Endodermal cell (in vitro differentiated cells): ENCODE measurements around the gene CCDC82. TPM values are rescaled to one million over a fixed set of nuclear protein-coding genes. Genes with fewer than 3 reads are reported as not detected.
A peak's percentile ranks its signal among the peaks of the same experiment; 100 is the strongest.

Experiments
- DNase-seq: peaks from one replicate; pipeline ENCODE4 v3.0.0-alpha.2; 2017
- H3K27ac ChIP-seq: 2 replicates; pipeline ENCODE4 v1.5.1; 2013; ENCODE audit warnings: mild to moderate bottlenecking, low read depth, low read length, moderate library complexity
- H3K27me3 ChIP-seq: 2 replicates; pipeline ENCODE4 v1.6.1; 2013; ENCODE audit warnings: mild to moderate bottlenecking, low read length, moderate library complexity; ENCODE audit not compliant: insufficient read depth, control insufficient read depth, poor library complexity, severe bottlenecking
- H3K36me3 ChIP-seq: 2 replicates; pipeline ENCODE4 v1.7.0; 2013; ENCODE audit warnings: mild to moderate bottlenecking, low read length, moderate library complexity; ENCODE audit not compliant: control insufficient read depth, insufficient read depth
- H3K4me1 ChIP-seq: one replicate; pipeline ENCODE4 v1.7.0; 2013; ENCODE audit warnings: low read length; ENCODE audit not compliant: control insufficient read depth, insufficient read depth
- H3K4me3 ChIP-seq: 2 replicates; pipeline ENCODE4 v1.5.1; 2013; ENCODE audit warnings: mild to moderate bottlenecking, low read length, moderate library complexity
- H3K9ac ChIP-seq: 2 replicates; pipeline ENCODE4 v1.6.1; 2013; ENCODE audit warnings: mild to moderate bottlenecking, low read length, moderate library complexity; ENCODE audit not compliant: poor library complexity, severe bottlenecking; ENCODE audit errors: extremely low read depth
- H3K9me3 ChIP-seq: 2 replicates; pipeline ENCODE4 v1.6.1; 2013; ENCODE audit warnings: mild to moderate bottlenecking, low read length, moderate library complexity; ENCODE audit not compliant: control insufficient read depth
- H3K27ac Mint-ChIP-seq: 2 replicates; pipeline ENCODE4 v1.8.0; 2020; ENCODE audit warnings: mixed read lengths
- H3K27me3 Mint-ChIP-seq: 2 replicates; pipeline ENCODE4 v1.8.0; 2021; ENCODE audit warnings: mild to moderate bottlenecking, mixed read lengths; ENCODE audit not compliant: insufficient read depth
- H3K36me3 Mint-ChIP-seq: 2 replicates; pipeline ENCODE4 v1.8.0; 2020; ENCODE audit warnings: low read depth, mixed read lengths
- H3K4me1 Mint-ChIP-seq: 2 replicates; pipeline ENCODE4 v1.8.0; 2020; ENCODE audit warnings: mixed read lengths
- H3K4me3 Mint-ChIP-seq: 2 replicates; pipeline ENCODE4 v1.8.0; 2020; ENCODE audit warnings: mild to moderate bottlenecking, moderate library complexity, mixed read lengths
- H3K9me3 Mint-ChIP-seq: 2 replicates; pipeline ENCODE4 v1.8.0; 2020; ENCODE audit warnings: mild to moderate bottlenecking, mixed read lengths
- whole genome bisulfite sequencing, 2 experiments: methylation state at CpG; one replicate each; pipeline versions ENCODE4 v1.1.5 to v1.1.7; 2013; ENCODE audit warnings: missing lambda C conversion rate in 2 of 2, mixed read lengths in 1 of 2; ENCODE audit not compliant: insufficient coverage in 1 of 2, insufficient read length in 1 of 2; 5-methylcytosine and 5-hydroxymethylcytosine counted together
- total RNA-seq, 2 donors: library from RNA; stranded (reverse); fragmentation: NEBNext Ultra II Directional in 1 of 2; extraction: Animal tissue kit (Norgen Biotek cat#: 25700) in 1 of 2; gene quantifications; 2 replicates in 1 of 2; 3 replicates in 1 of 2; pipeline ENCODE4 v1.2.1, GENCODE V29; 2021
- TF ChIP-seq, protein P1 (sequence below): fragments of 200-600 bp; sonication (generic); conservative IDR thresholded peaks from 2 replicates; pipeline ENCODE4 v1.5.0; 2021; ENCODE audit warnings: antibody characterized with exemption, mild to moderate bottlenecking

CCDC82 gene
- total RNA-seq, 2 donors from 2014 or later, result 16.3 to 25.7 TPM

DNA sequence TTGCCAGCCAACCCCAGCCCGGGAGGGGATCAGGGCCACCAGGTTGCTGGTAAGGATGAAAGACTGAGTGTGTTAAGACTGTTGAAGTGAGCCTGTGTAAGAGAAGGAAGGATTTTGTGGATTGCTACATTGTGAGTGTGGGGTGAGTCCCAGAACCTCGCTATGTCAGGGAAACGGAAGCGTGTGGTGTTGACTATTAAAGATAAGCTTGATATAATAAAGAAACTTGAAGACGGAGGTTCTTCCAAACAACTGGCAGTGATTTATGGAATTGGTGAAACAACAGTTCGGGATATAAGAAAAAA, 728 bp upstream of the CCDC82 start:
- H3K9me3 Mint-ChIP-seq, result peaks cover 14% of the 10 kb centered on the region
- Histone ChIP-seq H3K27ac (peak overlapping the region; percentile 76), H3K9me3 (peaks cover 21% of the 10 kb centered on the region), H3K4me1 (peaks cover 3% of the 10 kb centered on the region), H3K4me3 (peak overlapping the region; percentile 93), H3K9ac (peak overlapping the region; percentile 78), H3K36me3 (peaks cover 13% of the 10 kb centered on the region), H3K27me3 (no peaks in the 10 kb centered on the region)
- H3K4me3 Mint-ChIP-seq, result peak overlapping the region; percentile 92
- 76 to 90% methylated on average over 5 to 6 of the region's 6 CpGs for WGBS, 2 experiments
- no peaks in the 10 kb centered on the region for H3K27me3 Mint-ChIP-seq
- H3K27ac Mint-ChIP-seq, result peak overlapping the region; percentile 98
- no peak for DNase-seq
- peaks cover 17% of the 10 kb centered on the region for H3K36me3 Mint-ChIP-seq
- TF ChIP-seq, protein P1, sequence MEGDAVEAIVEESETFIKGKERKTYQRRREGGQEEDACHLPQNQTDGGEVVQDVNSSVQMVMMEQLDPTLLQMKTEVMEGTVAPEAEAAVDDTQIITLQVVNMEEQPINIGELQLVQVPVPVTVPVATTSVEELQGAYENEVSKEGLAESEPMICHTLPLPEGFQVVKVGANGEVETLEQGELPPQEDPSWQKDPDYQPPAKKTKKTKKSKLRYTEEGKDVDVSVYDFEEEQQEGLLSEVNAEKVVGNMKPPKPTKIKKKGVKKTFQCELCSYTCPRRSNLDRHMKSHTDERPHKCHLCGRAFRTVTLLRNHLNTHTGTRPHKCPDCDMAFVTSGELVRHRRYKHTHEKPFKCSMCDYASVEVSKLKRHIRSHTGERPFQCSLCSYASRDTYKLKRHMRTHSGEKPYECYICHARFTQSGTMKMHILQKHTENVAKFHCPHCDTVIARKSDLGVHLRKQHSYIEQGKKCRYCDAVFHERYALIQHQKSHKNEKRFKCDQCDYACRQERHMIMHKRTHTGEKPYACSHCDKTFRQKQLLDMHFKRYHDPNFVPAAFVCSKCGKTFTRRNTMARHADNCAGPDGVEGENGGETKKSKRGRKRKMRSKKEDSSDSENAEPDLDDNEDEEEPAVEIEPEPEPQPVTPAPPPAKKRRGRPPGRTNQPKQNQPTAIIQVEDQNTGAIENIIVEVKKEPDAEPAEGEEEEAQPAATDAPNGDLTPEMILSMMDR, result no peak
- H3K4me1 Mint-ChIP-seq, result peaks cover 8% of the 10 kb centered on the region

DNA sequence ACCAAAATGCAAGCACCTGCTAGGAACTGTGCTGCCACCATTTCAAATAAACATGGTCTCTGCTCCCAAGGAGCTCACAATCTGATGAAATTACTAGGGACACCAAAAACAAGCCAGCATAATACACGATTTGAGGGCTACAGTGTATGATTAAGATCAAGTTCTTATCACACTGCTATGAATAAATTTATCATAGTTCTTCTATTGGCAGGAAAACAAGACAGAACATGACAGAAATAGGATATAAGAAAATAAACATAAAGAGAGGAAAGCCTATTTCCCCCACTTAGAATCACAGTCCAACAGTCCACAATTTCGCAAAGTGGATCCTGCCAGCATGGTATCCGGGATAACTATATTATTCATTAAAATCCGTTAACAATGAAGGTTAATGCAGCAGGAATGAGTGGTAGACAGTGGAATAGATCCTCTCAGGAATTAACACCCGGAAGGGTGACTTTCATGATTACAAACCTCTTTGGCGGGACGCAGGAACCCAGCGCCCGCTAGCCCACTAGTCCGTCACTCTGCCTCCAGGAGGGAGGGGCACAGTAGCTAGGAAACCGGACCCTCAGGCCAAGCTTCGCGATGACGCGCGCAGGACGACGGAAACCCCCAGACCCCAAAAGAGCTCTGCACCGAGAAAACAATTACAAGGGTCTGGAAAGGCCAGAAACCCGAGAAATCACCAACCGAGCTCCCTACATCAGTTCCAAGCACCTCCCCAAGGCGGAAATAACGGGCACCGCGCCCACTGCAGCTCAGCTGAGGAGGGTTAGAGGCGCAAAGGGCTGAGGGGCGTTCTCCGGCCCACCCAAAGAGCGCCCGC, 607 bp downstream of the CCDC82 start:
- Mint-ChIP-seq H3K27me3 (no peaks in the 10 kb centered on the region), H3K4me1 (peaks cover 8% of the 10 kb centered on the region), H3K36me3 (peaks cover 19% of the 10 kb centered on the region), H3K9me3 (peaks cover 14% of the 10 kb centered on the region), H3K4me3 (peak overlapping the region; percentile 92), H3K27ac (peak overlapping the region; percentile 98)
- TF ChIP-seq, protein P1, result no peak
- no peak for DNase-seq
- WGBS, 2 experiments, result 0 to 1% methylated on average over 5 to 30 of the region's 30 CpGs
- peaks cover 21% of the 10 kb centered on the region for H3K9me3 ChIP-seq
- H3K36me3 ChIP-seq, result peaks cover 20% of the 10 kb centered on the region
- peak overlapping the region; percentile 93 for H3K4me3 ChIP-seq
- H3K27me3 ChIP-seq, result no peaks in the 10 kb centered on the region
- H3K27ac ChIP-seq, result peak overlapping the region; percentile 97
- peak overlapping the region; percentile 78 for H3K9ac ChIP-seq
- H3K4me1 ChIP-seq, result peaks cover 3% of the 10 kb centered on the region

DNA sequence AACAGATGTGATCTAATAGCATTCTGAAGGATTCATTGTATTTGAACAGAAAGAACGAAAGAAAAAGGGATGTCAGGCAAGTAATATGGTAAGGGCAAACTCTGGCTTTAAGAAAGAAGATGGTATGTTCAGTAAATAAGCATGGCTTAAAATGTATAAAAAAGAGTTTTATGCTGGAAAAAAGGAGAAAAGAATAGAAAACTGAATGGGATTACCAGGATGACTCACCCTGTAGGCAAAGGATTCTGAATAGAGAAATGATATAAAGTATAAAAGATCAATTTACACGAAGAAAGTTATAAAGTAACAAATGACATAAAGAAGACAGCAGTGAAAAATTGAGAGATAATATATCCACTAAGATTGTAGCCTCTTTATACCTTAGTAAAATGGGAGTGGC, 4.5 kb downstream of the CCDC82 start:
- H3K4me3 ChIP-seq, result no peak overlapping the region
- no peak overlapping the region for H3K27ac ChIP-seq
- TF ChIP-seq, protein P1, result no peak
- no peak overlapping the region for H3K9ac ChIP-seq
- no peak for DNase-seq
- Mint-ChIP-seq H3K36me3 (peaks cover 11% of the 10 kb centered on the region), H3K27ac (no peak overlapping the region), H3K4me1 (peaks cover 5% of the 10 kb centered on the region), H3K27me3 (no peaks in the 10 kb centered on the region), H3K9me3 (no peaks in the 10 kb centered on the region), H3K4me3 (no peak overlapping the region)
- WGBS, 2 experiments, result 82 to 94% methylated on average over 1 of the region's 2 CpGs
- peaks cover 3% of the 10 kb centered on the region for H3K4me1 ChIP-seq
- H3K9me3 ChIP-seq, result no peaks in the 10 kb centered on the region
- no peaks in the 10 kb centered on the region for H3K27me3 ChIP-seq
- peaks cover 36% of the 10 kb centered on the region for H3K36me3 ChIP-seq
